NCI-H2196 treated with DMSO at 0.1 percent for 48 hours (cell line): Measurements from ENCODE around the gene METTL25.
"Not testable (repeated sequence)": the region's sequence is repeated elsewhere in the genome, so short reads cannot be mapped to it uniquely, and the experiment has no call there.

Source experiments
- DNase-seq: peaks from one replicate; lab custom pipeline; 2025; ENCODE audit not compliant: unreplicated experiment; lab: John Stamatoyannopoulos, UW

METTL25 gene

GRCh38 chr12:82358200-82359114 is at the start of gene METTL25, which contains the start of gene CCDC59:
Gene METTL25, plus strand, starts transcription at chr12:82358529. Its CDS starts 37 bp downstream, at chr12:82358566.
Gene CCDC59, minus strand, starts transcription at chr12:82358387. Its CDS starts 11 bp downstream, at chr12:82358376.
- DNase-seq, result peak; percentile 91

GRCh38 chr12:82314406-82314892 is 43.9 kb upstream of the METTL25 start:
- no peak for DNase-seq

- no peak for DNase-seq
Measured at GRCh38 chr12:82319276-82319675, 39.1 kb upstream of the METTL25 start.

- no peak for DNase-seq
Measured at GRCh38 chr12:82325540-82326336, 32.6 kb upstream of the METTL25 start.

- no peak for DNase-seq
Measured at GRCh38 chr12:82326905-82327503, 31.3 kb upstream of the METTL25 start.

- DNase-seq, result no peak
Measured at GRCh38 chr12:82327861-82328260, 30.5 kb upstream of the METTL25 start.

- peak; percentile 21 for DNase-seq
Measured at GRCh38 chr12:82329508-82329907, 28.8 kb upstream of the METTL25 start.

GRCh38 chr12:82350161-82350560 is 8.2 kb upstream of the METTL25 start:
- DNase-seq, result no peak

- no peak for DNase-seq
Measured at GRCh38 chr12:82351390-82351789, 6.9 kb upstream of the METTL25 start.

- DNase-seq, result no peak
Measured at GRCh38 chr12:82357340-82357739, 989 bp upstream of the METTL25 start.

- DNase-seq, result no peak
Measured at GRCh38 chr12:82357845-82358199, 507 bp upstream of the METTL25 start.

- DNase-seq, result no peak
Measured at GRCh38 chr12:82359115-82359478, 768 bp downstream of the METTL25 start.

- DNase-seq, result not testable (repeated sequence)
Measured at GRCh38 chr12:82360834-82361233, 2.5 kb downstream of the METTL25 start.

GRCh38 chr12:82361461-82361915 is 3.2 kb downstream of the METTL25 start:
- no peak for DNase-seq

GRCh38 chr12:82363990-82364389 is 5.7 kb downstream of the METTL25 start:
- DNase-seq, result no peak

GRCh38 chr12:82366197-82366596 is 7.9 kb downstream of the METTL25 start:
- DNase-seq, result no peak

GRCh38 chr12:82375201-82375600 is 16.9 kb downstream of the METTL25 start:
- no peak for DNase-seq

- no peak for DNase-seq
Measured at GRCh38 chr12:82378997-82379396, 20.7 kb downstream of the METTL25 start.

- DNase-seq, result no peak
Measured at GRCh38 chr12:82383930-82384552, 25.7 kb downstream of the METTL25 start.

- DNase-seq, result no peak
Measured at GRCh38 chr12:82398879-82399278, 40.5 kb downstream of the METTL25 start.

GRCh38 chr12:82400819-82401218 is 42.5 kb downstream of the METTL25 start:
- no peak for DNase-seq
